GM21576 (cell line): ENCODE measurements around the gene WNT16.

ENCODE experiments used
- ATAC-seq: cut with Tn5 transposase; IDR thresholded peaks from one replicate; pipeline ENCODE4 v1.9.1; 2021; ENCODE audit warnings: mild to moderate bottlenecking, moderate library complexity; ENCODE audit not compliant: unreplicated experiment

Gene WNT16

DNA sequence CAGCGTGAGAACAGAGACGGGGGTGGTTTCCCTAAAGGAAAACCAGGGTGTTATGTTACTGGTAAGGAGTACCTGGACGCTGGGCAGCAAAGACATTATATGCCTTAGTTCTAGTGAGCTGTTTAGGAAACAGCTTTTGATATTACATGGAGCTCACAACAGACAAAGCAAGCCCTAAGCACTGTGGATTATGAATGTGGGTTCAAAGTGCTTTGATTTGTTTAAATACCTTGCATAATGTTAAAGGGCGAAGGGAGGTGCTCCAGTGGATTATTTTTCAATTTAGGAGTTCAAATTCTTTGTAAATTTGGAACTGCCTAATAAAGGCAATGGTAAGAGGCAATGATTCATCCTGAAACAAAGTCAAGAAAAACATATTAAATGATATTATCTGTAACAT is 13.8 kb downstream of the WNT16 start:
- no peak for ATAC-seq

DNA sequence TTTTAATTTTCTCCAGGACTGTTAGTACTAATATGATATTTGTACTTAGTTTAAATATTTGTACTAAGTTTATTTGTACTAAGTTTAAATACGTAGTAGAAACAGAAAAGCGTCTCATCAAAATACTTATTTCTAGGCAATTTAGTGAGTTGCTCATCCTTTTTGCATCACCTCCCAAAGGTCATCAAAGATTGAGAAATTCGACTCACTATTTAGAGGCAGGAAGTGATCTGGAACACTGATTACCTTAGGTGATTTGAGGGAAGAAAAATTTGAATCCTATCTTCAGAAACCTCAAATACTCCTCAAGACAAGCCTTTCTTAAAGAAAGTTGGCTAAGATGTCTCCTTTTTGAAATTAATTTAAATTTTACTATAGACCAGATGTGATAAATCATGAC is 14.5 kb downstream of the WNT16 start:
- ATAC-seq = no peak

DNA sequence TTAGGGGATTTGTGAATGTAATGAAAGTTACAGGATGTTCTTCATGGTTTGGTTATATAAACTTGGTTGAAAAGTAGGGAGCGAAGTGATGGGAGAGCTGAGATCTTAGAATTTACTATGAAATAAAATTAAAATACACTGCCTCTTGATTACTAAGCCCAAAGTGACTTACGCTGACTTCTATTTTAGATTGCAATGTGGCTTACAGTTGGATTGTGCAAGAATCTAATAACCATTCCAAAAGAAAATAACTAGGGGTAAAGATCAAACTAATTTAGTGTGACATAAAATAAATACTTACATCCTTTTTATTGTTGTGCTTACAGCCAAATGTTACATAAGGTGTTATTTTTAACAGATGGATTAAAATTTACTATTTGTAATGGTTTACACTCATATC is 15.3 kb downstream of the WNT16 start:
- no peak for ATAC-seq

DNA sequence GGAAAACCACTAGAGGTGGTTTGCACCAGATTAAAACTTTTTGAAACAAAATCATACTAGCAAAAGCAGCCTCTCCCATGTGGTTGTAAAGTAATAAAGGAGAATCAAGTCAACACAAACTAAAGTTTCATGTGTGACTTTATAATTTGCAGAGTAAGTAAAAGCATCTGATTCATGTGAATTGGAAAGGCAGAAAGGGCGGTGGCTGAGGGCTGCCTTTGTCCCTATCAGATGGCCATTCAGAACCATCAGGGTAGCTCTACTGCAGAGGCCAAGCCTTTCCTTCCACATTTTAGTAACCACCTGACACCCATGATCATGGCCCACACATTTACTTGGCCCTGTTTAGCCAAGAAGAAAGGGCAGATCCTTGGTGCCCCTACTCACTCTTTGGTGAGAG is 15.7 kb downstream of the WNT16 start:
- ATAC-seq = no peak

DNA sequence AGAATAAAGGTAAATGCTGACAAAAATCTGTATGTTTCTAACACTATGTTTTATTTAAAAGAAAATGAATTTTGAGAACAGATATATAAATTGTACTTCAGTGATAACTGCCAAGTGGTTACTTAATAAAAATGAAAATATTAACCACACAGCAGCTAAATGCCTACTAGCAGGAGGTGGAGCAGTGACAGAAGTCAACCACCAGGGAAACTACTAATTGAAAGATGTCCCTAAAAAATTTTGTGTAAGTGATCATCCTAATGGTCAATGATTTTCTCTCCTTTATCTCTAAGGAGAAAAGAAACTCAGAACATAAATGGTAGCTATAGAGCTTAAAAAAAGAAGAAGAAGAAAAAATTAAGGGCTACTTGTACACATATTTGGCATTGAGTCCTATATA is 22.9 kb downstream of the WNT16 start:
- no peak for ATAC-seq

DNA sequence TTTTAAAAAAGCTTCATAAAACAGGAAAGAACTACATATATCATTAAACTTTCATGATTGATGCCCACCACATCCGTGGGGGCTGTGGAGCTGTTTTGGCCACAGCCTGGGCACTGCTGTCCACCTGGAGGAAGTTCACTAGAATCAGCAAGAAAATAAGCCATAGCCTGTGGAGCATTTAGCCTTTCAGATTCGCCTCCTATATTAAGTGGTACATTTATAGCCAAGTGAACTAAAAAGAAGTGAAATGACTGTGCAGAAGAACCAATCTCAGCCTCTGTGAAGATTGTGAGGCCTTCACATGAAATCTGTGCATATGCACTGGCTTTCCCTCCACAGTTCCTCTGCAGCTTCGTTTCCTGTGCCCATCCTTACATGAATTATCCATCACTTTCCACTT is 23.5 kb downstream of the WNT16 start:
- ATAC-seq = no peak

DNA sequence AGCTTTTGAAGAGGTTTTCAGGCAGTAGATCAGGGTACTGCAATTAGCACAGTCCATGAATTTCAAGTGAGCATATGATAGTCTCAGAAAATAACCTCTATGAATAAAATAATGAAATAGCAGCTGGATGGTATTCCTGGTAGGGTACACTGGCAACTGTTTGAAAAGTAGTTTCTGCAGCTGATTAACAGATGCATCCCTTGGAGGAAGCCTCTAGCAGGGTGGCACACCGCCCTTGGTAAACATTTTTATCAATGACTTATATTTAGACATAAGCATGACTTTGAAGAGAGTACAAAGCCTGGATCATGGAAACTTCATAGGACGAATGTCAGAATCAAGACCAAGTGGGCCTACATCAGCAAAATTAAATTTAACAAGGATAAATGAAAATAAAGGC is 26.8 kb downstream of the WNT16 start:
- no peak for ATAC-seq

DNA sequence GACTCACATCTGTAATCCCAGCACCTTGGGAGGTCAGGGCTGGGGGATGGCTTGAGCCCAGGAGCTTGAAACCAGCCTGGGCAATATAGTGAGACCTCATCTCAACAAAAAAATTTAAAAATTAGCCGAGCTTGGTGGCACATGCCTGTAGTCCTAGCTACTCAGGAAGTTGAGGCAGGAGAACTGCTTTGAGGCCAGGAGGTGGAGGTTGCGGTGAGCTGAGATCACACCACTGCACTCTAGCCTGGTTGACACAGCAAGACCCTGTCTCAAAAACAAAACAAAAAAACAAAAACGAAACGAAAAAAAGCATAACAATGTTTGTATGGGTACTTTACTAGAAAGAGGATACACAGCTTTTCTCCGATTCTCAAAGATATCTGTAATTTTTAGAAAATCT is 31.8 kb downstream of the WNT16 start:
- ATAC-seq = no peak

DNA sequence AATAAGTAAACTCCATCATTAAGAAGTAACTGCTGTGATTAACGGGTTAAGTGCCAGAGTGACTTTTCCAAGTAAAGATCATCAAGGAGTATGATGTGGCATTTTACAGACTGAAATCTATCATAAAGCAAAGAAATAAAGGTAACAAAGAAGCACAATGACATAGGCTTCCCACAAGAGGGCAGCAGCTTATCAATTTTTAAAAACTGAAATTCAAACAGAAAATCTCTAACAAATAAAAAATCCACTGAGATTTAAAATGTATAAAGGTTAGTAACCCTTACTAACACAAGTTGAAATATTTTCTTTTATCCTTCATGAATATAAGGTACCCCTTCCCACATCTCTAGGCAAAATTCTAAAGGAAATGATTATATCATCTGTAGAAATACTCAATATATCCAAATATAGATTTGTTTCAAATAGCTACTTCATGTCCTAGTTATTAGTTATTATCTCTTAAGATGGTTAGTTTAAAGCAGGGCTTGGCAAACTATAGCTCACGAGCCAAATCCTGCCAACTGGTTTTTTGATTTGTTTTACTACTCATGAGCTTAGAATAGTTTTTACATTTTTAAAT is 38.1 kb downstream of the WNT16 start:
- no peak for ATAC-seq

DNA sequence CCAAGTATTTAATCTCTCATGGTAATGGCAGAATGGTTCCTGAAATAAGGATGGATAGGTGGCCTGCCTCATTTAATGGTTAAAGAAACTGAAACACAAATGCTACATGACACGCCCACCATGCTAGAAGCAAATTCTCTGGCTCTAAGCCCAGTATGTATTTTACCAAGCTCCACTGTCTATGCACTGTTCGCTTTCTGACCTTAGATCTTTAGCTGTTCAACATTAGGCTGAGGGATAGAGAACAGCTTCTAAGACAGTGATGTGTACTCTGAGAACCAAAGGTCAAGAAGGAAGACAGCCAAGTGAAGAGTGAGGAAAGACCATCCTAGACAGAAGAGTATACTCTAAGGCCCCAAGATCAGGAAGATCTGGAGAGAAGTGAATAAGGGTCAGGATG is 40.7 kb downstream of the WNT16 start:
- peak; percentile 51 for ATAC-seq

DNA sequence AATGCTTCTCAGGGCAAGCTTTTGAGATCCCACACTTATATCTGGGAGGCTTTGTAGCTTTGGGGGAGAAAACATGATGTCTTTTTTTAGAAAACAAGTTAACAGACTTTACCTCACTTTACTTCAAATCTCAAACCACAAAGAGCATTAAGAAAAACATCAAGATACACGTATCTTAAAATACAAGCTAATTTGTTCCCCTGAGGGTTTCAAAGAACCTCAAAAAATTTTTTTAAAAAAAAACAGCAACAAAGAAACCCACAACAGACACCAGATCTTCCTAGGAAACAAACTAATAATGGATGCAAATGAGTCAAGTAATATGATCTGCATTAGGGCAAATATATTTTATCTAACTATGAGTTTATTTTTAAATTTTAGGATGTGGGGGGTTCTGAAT is 42.6 kb downstream of the WNT16 start:
- no peak for ATAC-seq

DNA sequence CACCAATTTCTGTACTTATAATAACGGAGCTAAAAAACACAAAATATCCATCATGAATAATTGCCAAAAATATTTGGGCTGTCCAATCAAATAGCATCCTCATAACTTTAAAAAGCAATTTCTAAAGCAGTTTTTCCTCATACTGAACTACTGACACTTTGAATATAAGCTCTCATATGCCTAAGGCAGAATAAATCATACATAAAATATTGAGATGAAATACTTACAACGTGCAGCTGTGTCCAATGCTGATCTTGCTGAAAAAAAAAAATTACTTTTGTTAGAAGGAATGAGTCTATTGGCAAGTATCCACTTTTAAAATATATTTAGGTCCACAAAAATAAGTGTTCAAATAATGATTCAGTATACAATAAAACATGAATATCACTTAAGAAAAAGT is 43.1 kb downstream of the WNT16 start:
- no peak for ATAC-seq

DNA sequence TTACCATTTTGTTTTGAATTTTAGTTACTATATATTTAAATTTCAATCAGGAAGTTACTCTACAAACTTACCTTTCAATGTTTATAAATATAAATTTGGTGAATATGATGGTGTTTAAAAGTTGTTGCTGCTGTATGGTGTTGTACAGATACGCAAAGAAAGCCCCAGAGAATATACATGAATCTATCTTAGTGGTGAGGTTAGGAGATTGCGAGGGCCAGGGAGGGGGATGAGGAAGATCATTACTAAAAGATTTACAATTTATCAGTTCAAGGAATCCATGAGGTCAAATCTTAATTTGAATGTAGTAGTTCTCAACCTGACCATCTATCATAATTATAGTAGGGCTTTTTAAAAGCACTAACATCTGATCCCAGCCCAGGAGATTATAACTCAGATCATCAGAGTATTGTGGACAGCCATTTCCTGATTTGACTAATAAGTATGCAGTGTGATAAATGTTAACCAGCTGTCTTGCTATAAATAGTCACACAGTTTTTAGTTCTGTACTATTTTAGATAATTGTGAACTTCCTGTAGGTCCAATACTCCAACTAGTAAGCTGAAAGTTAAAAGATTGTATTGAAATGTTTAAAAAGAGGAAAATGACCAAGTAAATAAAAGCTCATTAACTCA is 43.7 kb downstream of the WNT16 start:
- peak; percentile 91 for ATAC-seq

DNA sequence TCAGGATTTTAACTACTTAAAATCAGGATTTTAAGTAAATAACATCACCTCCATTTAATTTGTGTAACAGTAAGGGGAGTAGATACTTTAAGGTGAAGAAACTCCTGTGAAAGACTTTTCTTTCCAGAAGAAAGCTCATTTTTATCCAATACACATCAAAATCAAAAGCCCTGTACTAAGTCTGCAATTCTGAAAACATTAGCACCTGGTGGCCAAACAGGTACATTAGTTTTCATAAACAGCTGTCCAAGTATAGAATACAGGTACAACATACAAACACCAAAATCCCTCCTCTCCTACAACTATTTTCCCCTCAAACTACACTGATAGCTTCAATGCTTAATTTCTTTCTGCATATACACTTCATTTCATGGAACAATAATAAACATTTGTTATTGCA is 44.4 kb downstream of the WNT16 start:
- no peak for ATAC-seq

DNA sequence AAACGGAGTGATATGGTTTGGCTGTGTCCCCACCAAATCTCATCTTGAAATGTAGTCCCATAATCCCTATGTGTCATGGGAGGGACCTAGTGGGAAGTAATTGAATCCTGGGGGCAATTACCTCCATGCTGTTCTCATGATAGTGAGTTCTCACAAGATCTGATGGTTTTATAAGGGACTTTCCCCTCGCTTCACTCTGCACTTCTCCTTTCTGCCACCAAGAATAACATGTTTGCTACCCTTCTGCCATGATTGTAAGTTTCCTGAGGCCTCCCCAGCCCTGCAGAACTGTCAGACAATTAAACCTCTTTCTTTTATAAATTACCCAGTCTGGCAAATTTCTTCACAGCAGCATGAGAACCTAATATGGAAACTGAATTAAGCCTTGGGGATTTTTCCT is 48.2 kb downstream of the WNT16 start:
- ATAC-seq = no peak

DNA sequence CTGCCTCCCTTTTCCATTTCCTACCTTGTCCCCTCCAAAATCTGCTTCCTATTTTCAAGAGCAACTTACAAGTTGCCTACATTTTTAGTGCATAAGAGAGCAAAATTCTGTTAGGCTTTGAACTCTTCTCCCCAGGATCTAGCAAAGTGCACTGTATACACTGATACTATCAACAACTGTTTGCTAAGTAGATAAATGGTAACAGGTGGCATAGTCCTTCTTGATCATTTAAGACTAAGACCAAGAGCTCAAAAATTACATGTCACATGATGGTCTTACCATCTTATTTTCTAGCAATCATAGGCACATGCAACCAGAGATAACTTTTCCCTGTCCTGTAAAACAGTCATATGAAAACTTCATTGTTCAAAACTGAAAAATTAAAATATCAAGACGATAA is 51.1 kb downstream of the WNT16 start:
- ATAC-seq = no peak

DNA sequence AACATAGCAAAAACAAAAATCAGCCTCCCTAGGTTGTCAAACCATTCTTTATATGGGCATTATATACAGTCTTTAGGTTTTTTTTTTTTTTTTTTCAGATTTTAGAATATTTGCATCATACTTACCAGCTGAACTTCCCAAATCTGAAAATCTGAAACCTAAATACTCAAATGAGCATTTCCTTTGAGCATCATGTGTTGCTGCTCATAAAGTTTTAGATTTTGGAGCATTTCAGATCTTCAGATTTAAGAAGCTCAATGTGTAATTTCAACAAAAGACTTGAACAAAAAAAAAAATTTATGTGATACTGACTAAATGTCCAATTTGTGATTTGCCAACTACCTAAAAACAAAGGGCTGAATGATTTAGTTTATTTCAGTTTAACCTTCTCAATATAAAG is 53.7 kb downstream of the WNT16 start:
- ATAC-seq = no peak

DNA sequence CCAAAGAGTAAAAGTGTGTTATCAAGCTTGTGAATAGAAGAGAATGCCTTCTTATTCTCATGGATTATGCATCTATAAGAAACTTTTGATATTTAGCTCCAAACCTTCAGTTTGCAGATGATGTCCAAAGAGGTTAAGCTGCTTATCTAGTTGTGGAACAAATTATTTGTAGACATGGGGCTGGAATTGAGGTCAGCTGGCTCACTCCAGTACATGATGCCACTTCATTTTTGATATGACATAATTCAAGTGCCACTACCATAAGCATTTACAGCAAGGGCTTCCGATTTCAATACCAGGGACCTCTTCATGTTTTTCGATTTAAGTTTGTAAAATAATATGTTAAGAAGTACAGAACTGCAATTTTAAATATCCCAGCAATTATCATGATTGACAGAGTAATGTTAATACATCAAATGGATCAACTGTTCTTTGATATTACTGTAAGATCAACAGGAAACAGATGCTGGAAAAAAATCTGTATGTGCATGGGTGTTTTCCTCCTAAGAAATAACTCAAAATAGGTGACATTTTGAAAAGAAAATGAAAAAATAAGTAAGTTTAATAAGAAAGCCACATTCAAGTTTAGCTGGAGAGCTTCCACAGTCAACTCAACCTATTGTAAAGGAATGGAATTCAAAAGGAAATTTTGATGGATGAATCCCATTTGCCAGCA is 54.6 kb downstream of the WNT16 start:
- no peak for ATAC-seq

DNA sequence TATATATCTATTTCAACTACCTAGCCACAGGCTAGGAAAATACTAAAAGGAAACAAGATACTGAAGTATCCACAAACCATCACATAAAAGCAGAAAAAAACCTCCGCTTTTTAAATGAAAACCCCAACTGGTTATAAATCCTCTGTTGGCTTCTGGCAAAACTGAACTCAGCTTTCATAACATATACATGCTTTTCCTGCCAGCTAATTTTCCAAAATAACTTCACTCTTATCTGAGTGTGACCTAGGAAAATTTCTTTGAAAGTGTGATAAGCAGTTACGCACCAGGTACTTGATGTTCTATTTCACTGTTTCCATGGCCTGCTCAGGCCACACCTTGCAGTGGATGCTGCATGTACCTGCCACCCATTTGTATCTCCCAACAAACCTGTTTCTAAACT is 55.5 kb downstream of the WNT16 start:
- no peak for ATAC-seq

DNA sequence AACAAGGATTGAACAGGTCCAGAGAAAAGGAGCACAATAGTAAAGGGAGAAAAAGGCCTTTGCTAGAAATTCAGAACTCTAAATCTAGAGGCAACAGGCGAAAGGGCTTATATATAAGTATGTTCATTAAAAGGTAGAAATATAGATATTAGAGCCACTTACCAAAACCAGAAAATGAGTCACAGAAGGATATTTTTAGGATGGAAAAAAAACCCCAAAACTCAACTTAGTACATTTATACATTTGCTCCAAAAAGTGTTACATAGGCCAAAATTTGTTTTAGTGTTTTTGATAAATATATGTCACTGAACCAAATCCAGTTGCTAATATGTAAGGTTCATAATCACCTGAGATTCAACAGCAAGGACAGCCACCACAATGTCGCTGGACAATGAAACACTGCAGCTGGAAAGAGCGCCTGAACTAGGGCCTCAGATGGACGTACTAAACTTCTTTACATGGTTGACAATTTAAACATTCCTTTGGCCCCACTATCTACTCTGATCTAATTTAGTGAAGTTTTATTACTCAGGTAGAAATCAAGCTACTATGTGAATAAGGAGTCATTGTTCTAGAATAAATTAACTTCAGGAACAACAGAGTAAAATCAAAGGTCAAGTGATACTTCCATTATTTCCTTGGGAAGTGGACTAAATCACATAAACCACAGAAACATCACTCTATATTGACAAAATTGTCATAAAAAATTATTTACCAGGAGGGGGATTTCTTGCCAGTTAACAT is 56.4 kb downstream of the WNT16 start:
- ATAC-seq = no peak

DNA sequence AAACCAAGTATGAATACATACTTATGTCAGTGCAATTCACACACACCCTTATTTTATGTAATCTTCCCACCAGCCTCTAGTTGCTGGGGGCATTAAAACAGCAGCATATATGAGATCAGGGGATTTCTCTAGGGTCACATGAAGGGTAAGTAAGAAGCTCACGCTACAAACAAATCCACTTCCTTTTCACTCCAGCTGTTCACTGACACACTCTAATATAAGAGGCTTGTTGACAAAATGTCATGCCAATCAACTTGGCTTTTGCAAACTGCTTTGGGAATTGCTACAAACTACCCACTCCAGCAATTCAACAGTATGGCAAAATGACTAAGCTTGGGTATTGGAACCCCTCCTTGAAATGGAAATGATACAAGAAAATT is 57.0 kb downstream of the WNT16 start:
- ATAC-seq = peak; percentile 96

DNA sequence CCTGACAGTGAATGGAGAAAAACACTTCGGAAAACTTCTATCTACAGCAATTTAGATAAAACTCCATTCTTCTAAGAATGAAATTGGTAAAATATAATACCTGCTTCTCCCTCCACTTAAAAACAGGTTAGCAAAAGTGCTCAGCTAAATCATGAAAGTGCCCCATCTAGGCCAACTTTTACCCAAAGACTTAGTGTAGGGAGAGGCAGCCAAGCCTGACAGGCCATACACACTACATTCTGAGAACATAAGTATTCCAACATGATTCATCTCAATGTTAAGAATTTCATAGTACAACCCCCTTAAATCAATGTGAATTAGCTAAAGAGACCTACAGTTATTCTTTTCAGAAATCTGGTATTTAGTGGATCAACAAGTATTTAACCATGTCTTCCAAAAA is 60.1 kb downstream of the WNT16 start:
- ATAC-seq = no peak
